Nephron (organoid): ENCODE results near the gene DNMT3B.

Experiments used
- H3K27ac Mint-ChIP-seq, 3 experiments: 2 replicates each; pipeline ENCODE4 v1.8.0; 2020; ENCODE audit warnings: mixed read lengths in 3 of 3, mild to moderate bottlenecking in 2 of 3, moderate library complexity in 1 of 3
- H3K27me3 Mint-ChIP-seq: 2 replicates; pipeline ENCODE4 v1.8.0; 2021; ENCODE audit warnings: low read depth, mild to moderate bottlenecking, moderate library complexity, mixed read lengths
- H3K36me3 Mint-ChIP-seq: 2 replicates; pipeline ENCODE4 v1.8.0; 2020; ENCODE audit warnings: low read depth, mixed read lengths
- H3K4me1 Mint-ChIP-seq: 2 replicates; pipeline ENCODE4 v1.8.0; 2020; ENCODE audit warnings: mixed read lengths
- H3K4me3 Mint-ChIP-seq, 3 experiments: 2 replicates each; pipeline ENCODE4 v1.8.0; 2020; ENCODE audit warnings: mild to moderate bottlenecking in 3 of 3, mixed read lengths in 3 of 3, moderate library complexity in 2 of 3
- H3K9me3 Mint-ChIP-seq: 2 replicates; pipeline ENCODE4 v1.8.0; 2020; ENCODE audit warnings: mixed read lengths
- TF ChIP-seq, protein P1 (sequence below), 3 experiments: fragments of 200-600 bp; sonication (generic); IDR thresholded peaks; one replicate each; pipeline ENCODE4 v1.5.0; 2021; ENCODE audit warnings: antibody characterized with exemption in 3 of 3; ENCODE audit not compliant: unreplicated experiment in 3 of 3

Gene DNMT3B

DNA sequence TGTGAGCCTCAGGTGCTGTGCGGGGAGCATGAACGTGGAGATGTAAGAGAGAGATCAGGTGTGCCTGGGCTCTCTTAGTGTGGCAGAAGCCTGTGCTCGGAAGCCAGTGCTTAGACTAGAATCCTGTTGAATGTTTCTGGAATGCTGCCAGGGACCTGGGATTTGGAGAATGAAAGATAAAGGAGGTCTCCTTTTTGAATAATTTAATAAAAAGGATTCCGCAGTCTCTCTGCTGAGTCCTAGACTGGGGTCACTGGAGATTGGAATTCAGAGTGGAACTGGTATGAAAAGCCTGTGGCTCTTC, 77.7 kb downstream of the DNMT3B start:
- TF ChIP-seq, protein P1, sequence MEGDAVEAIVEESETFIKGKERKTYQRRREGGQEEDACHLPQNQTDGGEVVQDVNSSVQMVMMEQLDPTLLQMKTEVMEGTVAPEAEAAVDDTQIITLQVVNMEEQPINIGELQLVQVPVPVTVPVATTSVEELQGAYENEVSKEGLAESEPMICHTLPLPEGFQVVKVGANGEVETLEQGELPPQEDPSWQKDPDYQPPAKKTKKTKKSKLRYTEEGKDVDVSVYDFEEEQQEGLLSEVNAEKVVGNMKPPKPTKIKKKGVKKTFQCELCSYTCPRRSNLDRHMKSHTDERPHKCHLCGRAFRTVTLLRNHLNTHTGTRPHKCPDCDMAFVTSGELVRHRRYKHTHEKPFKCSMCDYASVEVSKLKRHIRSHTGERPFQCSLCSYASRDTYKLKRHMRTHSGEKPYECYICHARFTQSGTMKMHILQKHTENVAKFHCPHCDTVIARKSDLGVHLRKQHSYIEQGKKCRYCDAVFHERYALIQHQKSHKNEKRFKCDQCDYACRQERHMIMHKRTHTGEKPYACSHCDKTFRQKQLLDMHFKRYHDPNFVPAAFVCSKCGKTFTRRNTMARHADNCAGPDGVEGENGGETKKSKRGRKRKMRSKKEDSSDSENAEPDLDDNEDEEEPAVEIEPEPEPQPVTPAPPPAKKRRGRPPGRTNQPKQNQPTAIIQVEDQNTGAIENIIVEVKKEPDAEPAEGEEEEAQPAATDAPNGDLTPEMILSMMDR (IDR thresholded peaks at IDR 0.05; ENCODE audit: unreplicated experiment in 3 of 3) = no peak
- H3K4me3 Mint-ChIP-seq = no peak overlapping the region
- H3K9me3 Mint-ChIP-seq = no peaks in the 10 kb centered on the region
- no peaks in the 10 kb centered on the region for H3K4me1 Mint-ChIP-seq
- H3K27ac Mint-ChIP-seq = no peak overlapping the region
- no peaks in the 10 kb centered on the region for H3K27me3 Mint-ChIP-seq
- H3K36me3 Mint-ChIP-seq = peaks cover 71% of the 10 kb centered on the region

DNA sequence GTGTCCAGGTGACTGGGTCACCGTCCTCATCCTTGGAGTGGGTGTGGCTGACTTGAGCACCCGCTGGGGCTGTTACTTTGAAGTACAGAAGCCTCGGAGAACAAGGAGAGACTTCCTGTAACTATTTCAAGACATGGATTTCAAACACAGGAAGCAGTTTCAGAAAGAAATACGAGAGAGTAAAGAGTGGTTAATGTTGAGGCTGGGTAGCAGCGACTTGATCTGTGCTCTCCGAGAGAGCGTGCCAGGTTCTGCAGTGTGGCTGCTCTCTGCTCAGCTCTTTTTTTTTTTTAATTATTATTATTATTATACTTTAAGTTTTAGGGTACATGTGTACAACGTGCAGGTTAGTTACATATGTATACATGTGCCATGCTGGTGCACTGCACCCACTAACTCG, 79.0 kb downstream of the DNMT3B start:
- Mint-ChIP-seq H3K4me1 (no peaks in the 10 kb centered on the region), H3K27ac (no peak overlapping the region), H3K9me3 (no peaks in the 10 kb centered on the region), H3K4me3 (no peak overlapping the region), H3K27me3 (no peaks in the 10 kb centered on the region), H3K36me3 (peaks cover 76% of the 10 kb centered on the region)
- TF ChIP-seq, protein P1 (IDR thresholded peaks at IDR 0.05; ENCODE audit: unreplicated experiment in 3 of 3) = no peak

DNA sequence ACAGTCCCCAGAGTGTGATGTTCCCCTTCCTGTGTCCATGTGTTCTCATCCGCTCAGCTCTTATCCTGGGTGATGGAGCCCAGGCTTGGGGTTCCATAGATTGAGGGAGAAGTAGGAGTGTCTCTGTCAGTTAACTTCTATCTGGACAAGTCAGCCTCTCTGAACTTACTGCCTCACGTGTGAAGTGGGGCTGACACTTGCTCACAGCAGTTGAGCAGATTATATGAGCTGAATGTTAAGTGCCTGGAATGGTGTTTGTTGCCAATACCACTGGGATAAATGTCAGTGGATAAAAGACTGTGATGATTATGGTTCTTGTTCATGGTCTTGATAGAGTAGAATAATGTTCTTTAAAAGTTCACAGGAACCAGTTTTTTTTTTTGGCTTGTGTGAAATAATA, 79.4 kb downstream of the DNMT3B start:
- Mint-ChIP-seq H3K36me3 (peaks cover 76% of the 10 kb centered on the region), H3K4me3 (no peak overlapping the region), H3K9me3 (no peaks in the 10 kb centered on the region), H3K4me1 (no peaks in the 10 kb centered on the region), H3K27me3 (no peaks in the 10 kb centered on the region), H3K27ac (no peak overlapping the region)
- TF ChIP-seq, protein P1 (IDR thresholded peaks at IDR 0.05; ENCODE audit: unreplicated experiment in 3 of 3) = no peak

- Mint-ChIP-seq H3K4me1 (no peaks in the 10 kb centered on the region), H3K9me3 (no peaks in the 10 kb centered on the region), H3K36me3 (peaks cover 79% of the 10 kb centered on the region), H3K27ac (no peak overlapping the region), H3K27me3 (no peaks in the 10 kb centered on the region), H3K4me3 (no peak overlapping the region)
- TF ChIP-seq, protein P1 (IDR thresholded peaks at IDR 0.05; ENCODE audit: unreplicated experiment in 3 of 3) = no peak
These were observed 80.7 kb downstream of the DNMT3B start for GRCh38 chr20:32842688-32843524.

GRCh38 chr20:32845786-32846185, 83.6 kb downstream of the DNMT3B start:
- H3K27ac Mint-ChIP-seq = no peak overlapping the region
- H3K36me3 Mint-ChIP-seq = peaks cover 78% of the 10 kb centered on the region
- TF ChIP-seq, protein P1 (IDR thresholded peaks at IDR 0.05; ENCODE audit: unreplicated experiment in 3 of 3) = no peak
- no peaks in the 10 kb centered on the region for H3K27me3 Mint-ChIP-seq
- H3K9me3 Mint-ChIP-seq = no peaks in the 10 kb centered on the region
- H3K4me1 Mint-ChIP-seq = no peaks in the 10 kb centered on the region
- H3K4me3 Mint-ChIP-seq = no peak overlapping the region

DNA sequence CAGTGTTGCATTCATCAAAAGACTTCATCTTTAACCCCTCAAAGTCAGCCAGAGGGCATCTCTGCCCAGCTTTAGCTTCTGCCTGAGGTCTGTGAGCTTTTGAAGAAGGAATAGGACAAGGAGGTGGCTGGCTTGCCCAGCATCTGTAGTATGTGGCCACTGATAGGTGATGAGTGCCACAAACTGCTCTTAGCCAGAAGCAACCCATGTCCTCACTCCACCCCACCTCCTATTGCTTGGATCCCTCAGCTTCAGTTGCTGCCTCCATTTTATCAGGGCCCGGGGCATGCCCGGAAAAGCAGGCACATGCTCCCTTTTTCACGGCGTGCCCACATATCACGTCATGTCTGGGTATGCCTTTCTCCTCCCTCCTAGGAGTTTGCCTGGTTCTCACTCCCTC, 84.7 kb downstream of the DNMT3B start:
- no peak overlapping the region for H3K4me3 Mint-ChIP-seq
- H3K9me3 Mint-ChIP-seq = no peaks in the 10 kb centered on the region
- no peaks in the 10 kb centered on the region for H3K4me1 Mint-ChIP-seq
- peaks cover 77% of the 10 kb centered on the region for H3K36me3 Mint-ChIP-seq
- H3K27ac Mint-ChIP-seq = no peak overlapping the region
- TF ChIP-seq, protein P1 (IDR thresholded peaks at IDR 0.05; ENCODE audit: unreplicated experiment in 3 of 3) = no peak
- no peaks in the 10 kb centered on the region for H3K27me3 Mint-ChIP-seq
